ENCODE data around the gene CD33.
"Not testable (repeated sequence)": the region's sequence is repeated elsewhere in the genome, so short reads cannot be mapped to it uniquely, and the experiment has no call there.

The CD33 gene

GRCh38 chr19:51210874-51211361 lies 14.0 kb upstream of the CD33 start:
- not testable (repeated sequence) for FAIRE-seq

- FAIRE-seq, result no peak
Observed at GRCh38 chr19:51211833-51212232, 13.0 kb upstream of the CD33 start.

GRCh38 chr19:51219307-51219706 lies 5.6 kb upstream of the CD33 start:
- no peak for FAIRE-seq

GRCh38 chr19:51219971-51220370 lies 4.9 kb upstream of the CD33 start:
- FAIRE-seq, result no peak

GRCh38 chr19:51220996-51221395 lies 3.9 kb upstream of the CD33 start:
- FAIRE-seq, result no peak

- FAIRE-seq, result no peak
Observed at GRCh38 chr19:51224163-51224641, 678 bp upstream of the CD33 start.

- no peak for FAIRE-seq
Observed at GRCh38 chr19:51226067-51226466, 1.2 kb downstream of the CD33 start.

GRCh38 chr19:51227326-51227725 lies 2.4 kb downstream of the CD33 start:
- no peak for FAIRE-seq

GRCh38 chr19:51227966-51228365 lies 3.1 kb downstream of the CD33 start:
- FAIRE-seq, result no peak

- FAIRE-seq, result no peak
Observed at GRCh38 chr19:51240866-51241265, 16.0 kb downstream of the CD33 start.

- no peak for FAIRE-seq
Observed at GRCh38 chr19:51242881-51243630, 18.2 kb downstream of the CD33 start.

GRCh38 chr19:51246164-51246552 lies 21.3 kb downstream of the CD33 start:
- no peak for FAIRE-seq

- FAIRE-seq, result no peak
Observed at GRCh38 chr19:51247972-51248590, 23.2 kb downstream of the CD33 start.

GRCh38 chr19:51250786-51251467 lies 26.0 kb downstream of the CD33 start, which contains the start of gene SIGLECL1:
Gene SIGLECL1 (plus strand): TSS chr19:51251080. CDS start chr19:51264073, 12,993 bp downstream.
- no peak for FAIRE-seq

- FAIRE-seq, result no peak
Observed at GRCh38 chr19:51251468-51251820, 26.6 kb downstream of the CD33 start.

GRCh38 chr19:51252306-51253079 lies 27.6 kb downstream of the CD33 start:
- FAIRE-seq, result no peak

GRCh38 chr19:51253088-51253806 lies 28.4 kb downstream of the CD33 start:
- no peak for FAIRE-seq

- no peak for FAIRE-seq
Observed at GRCh38 chr19:51256155-51256625, 31.3 kb downstream of the CD33 start.

GRCh38 chr19:51257471-51257870 lies 32.6 kb downstream of the CD33 start:
- FAIRE-seq, result no peak

GRCh38 chr19:51258165-51259160 lies 33.6 kb downstream of the CD33 start:
- no peak for FAIRE-seq

Data from A204.1 (cell line).